Measurements from ENCODE around the gene PHLPP1. TPM values are rescaled to one million over a fixed set of nuclear protein-coding genes. Genes with fewer than 3 reads are reported as not detected.

PHLPP1 gene
- total and polyA plus RNA-seq, 2 of the 13 experiments (the other 11 are each of a cell fraction or from before 2014, with no cell fraction given), result 9.8 to 18.5 TPM

DNA sequence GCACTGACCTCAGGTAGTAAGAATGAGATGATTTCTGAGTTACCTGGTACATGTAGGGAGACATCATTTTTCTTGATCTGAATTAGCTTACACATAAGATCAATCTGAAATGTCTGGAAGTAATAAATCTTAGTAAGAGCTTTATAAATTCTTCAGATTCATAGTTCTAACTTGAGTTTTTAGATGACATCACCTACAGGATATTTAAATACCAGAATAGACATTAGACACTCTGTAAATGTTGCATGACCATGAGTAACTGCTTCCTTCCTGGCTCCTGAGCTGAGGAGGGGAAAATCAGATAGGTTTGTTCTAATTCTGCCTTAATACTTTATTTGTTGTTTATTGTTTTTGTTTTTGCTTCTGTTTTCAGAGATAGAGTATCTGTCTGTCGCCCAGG, 181.8 kb downstream of the PHLPP1 start:
- Histone ChIP-seq H3K27ac (ENCODE audit: extremely low read length, insufficient read depth, low read length) (no peak overlapping the region), H3K4me3 (replicated peaks in 1 of 3; ENCODE audit: insufficient read depth in 1 of 3, low read depth in 2 of 3, low read length in 3 of 3) (no peak overlapping the region), H3K27me3 (ENCODE audit: control insufficient read depth in 1 of 2, insufficient read depth in 2 of 2, low read length in 2 of 2) (no peaks in the 10 kb centered on the region), H3K9ac (ENCODE audit: insufficient read depth, low read depth, low read length) (no peak overlapping the region), H2AFZ (ENCODE audit: low read length) (no peak overlapping the region), H3K79me2 (ENCODE audit: insufficient read depth, low read length) (no peaks in the 10 kb centered on the region), H3K9me3 (ENCODE audit: low read length) (no peaks in the 10 kb centered on the region), H4K20me1 (ENCODE audit: insufficient read depth, low read length) (no peaks in the 10 kb centered on the region), H3K4me2 (ENCODE audit: low read depth, low read length) (no peak overlapping the region), H3K36me3 (replicated peaks in 1 of 2; ENCODE audit: control insufficient read depth in 1 of 2, insufficient read depth in 2 of 2, low read length in 2 of 2) (peaks cover 5 to 55% of the 10 kb centered on the region in 2 experiments), H3K4me1 (ENCODE audit: insufficient read depth, low read length) (peaks cover 27% of the 10 kb centered on the region)
- 96% methylated on average over 1 of the region's 1 CpG for WGBS (ENCODE audit: low lambda C conversion rate)
- TF ChIP-seq TGIF2 (CRISPR knock-in tag; IDR thresholded peaks at IDR 0.05) (no peak), ZNF292 (CRISPR knock-in tag; IDR thresholded peaks at IDR 0.05; ENCODE audit: borderline replicate concordance, low read depth) (no peak), ZNF781 (CRISPR knock-in tag; IDR thresholded peaks at IDR 0.05; ENCODE audit: borderline replicate concordance, not compliant biosample characterization) (no peak), ATM (IDR thresholded peaks at IDR 0.05; ENCODE audit: borderline replicate concordance) (no peak), ELF4 (CRISPR knock-in tag; IDR thresholded peaks at IDR 0.05; ENCODE audit: borderline replicate concordance) (no peak), STAT5B (CRISPR knock-in tag; IDR thresholded peaks at IDR 0.05) (no peak), BORCS8-MEF2B (CRISPR knock-in tag; IDR thresholded peaks at IDR 0.05) (no peak), MTF2 (CRISPR knock-in tag; IDR thresholded peaks at IDR 0.05; ENCODE audit: borderline replicate concordance) (no peak), ZNF207 (IDR thresholded peaks at IDR 0.05; ENCODE audit: borderline replicate concordance) (no peak), STAG1 (CRISPR knock-in tag; IDR thresholded peaks at IDR 0.05) (no peak), ZNF224 (CRISPR knock-in tag; IDR thresholded peaks at IDR 0.05) (no peak), PRPF4 (IDR thresholded peaks at IDR 0.05; ENCODE audit: low read depth, low read length, poor library complexity, severe bottlenecking) (no peak), TEAD3 (CRISPR knock-in tag; optimal IDR thresholded peaks at IDR 0.05; ENCODE audit: borderline replicate concordance) (no peak), CHCHD3 (CRISPR knock-in tag; IDR thresholded peaks at IDR 0.05) (no peak), GATA4 (IDR thresholded peaks at IDR 0.05; ENCODE audit: borderline replicate concordance, low read depth) (no peak), LCORL (IDR thresholded peaks at IDR 0.05) (no peak), LCORL (CRISPR knock-in tag; IDR thresholded peaks at IDR 0.05) (no peak), ZNF251 (CRISPR knock-in tag; IDR thresholded peaks at IDR 0.05) (no peak)
- TF ChIP-seq, protein P1, sequence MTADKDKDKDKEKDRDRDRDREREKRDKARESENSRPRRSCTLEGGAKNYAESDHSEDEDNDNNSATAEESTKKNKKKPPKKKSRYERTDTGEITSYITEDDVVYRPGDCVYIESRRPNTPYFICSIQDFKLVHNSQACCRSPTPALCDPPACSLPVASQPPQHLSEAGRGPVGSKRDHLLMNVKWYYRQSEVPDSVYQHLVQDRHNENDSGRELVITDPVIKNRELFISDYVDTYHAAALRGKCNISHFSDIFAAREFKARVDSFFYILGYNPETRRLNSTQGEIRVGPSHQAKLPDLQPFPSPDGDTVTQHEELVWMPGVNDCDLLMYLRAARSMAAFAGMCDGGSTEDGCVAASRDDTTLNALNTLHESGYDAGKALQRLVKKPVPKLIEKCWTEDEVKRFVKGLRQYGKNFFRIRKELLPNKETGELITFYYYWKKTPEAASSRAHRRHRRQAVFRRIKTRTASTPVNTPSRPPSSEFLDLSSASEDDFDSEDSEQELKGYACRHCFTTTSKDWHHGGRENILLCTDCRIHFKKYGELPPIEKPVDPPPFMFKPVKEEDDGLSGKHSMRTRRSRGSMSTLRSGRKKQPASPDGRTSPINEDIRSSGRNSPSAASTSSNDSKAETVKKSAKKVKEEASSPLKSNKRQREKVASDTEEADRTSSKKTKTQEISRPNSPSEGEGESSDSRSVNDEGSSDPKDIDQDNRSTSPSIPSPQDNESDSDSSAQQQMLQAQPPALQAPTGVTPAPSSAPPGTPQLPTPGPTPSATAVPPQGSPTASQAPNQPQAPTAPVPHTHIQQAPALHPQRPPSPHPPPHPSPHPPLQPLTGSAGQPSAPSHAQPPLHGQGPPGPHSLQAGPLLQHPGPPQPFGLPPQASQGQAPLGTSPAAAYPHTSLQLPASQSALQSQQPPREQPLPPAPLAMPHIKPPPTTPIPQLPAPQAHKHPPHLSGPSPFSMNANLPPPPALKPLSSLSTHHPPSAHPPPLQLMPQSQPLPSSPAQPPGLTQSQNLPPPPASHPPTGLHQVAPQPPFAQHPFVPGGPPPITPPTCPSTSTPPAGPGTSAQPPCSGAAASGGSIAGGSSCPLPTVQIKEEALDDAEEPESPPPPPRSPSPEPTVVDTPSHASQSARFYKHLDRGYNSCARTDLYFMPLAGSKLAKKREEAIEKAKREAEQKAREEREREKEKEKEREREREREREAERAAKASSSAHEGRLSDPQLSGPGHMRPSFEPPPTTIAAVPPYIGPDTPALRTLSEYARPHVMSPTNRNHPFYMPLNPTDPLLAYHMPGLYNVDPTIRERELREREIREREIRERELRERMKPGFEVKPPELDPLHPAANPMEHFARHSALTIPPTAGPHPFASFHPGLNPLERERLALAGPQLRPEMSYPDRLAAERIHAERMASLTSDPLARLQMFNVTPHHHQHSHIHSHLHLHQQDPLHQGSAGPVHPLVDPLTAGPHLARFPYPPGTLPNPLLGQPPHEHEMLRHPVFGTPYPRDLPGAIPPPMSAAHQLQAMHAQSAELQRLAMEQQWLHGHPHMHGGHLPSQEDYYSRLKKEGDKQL (CRISPR knock-in tag; IDR thresholded peaks at IDR 0.05; ENCODE audit: low read depth), result no peak
- ChIA-PET CTCF (ENCODE audit: low intra/inter-chr PET ratio, low total read pairs) (no interaction called here), POLR2A (no interaction called here)
- no peak for DNase-seq (ENCODE audit: low spot score)
- in situ Hi-C loops (cut with HindIII; ENCODE audit: extremely low pct_ligation_motif_present, low pct_unique_long_range_greater_than_20kb), result no loop called here
- intact Hi-C loops (cut with micrococcal nuclease; ENCODE audit: unreplicated experiment), result loop anchor here (5.0 kb wide), 1 partner anchor 180 kb away; the partner anchor contains the start of gene PHLPP1
- no peak for ATAC-seq
- no TSS peak for BruUV-seq (replicated peaks)
- no peak for FAIRE-seq
